ENCODE data around the gene HNRNPAB. TPM values are rescaled to one million over a fixed set of nuclear protein-coding genes. Genes with fewer than 3 reads are reported as not detected.
A peak's percentile ranks its signal among the peaks of the same experiment; 100 is the strongest.

The HNRNPAB gene
- total and polyA plus RNA-seq, 10 donors: 55.9 to 144 (median 115) TPM

DNA sequence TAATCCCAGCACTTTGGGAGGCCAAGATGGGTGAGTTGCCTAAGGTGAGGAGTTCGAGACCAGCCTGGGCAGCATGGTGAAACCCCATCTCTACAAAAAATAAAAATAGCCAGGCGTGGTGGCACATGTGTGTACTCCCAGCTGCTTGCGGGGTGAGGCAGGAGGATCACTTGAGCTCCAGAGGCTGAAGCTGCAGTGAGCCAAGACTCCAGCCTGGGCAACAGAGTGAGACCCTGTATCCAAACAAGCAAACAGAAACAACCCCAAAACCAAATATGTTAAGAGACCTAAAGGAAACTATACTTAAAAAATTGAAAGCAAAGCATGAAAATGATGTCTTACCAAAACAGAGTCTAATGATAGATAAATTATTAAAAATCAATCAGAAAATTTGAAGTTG, 12.4 kb downstream of the HNRNPAB start:
- no peak for DNase-seq
- Histone ChIP-seq H3K4me3 (no peak overlapping the region), H3K9me3 (no peaks in the 10 kb centered on the region), H3K27ac (peak overlapping the region in 7 of 8 donors; percentile 24 to 82 (median 65)), H3K27me3 (replicated peaks in 1 of 7) (no peaks in the 10 kb centered on the region), H3K36me3 (peaks cover 0 to 100% (median 69%) of the 10 kb centered on the region in 6 donors), H3K4me1 (peaks cover 0 to 72% (median 34%) of the 10 kb centered on the region in 6 donors)
- intact Hi-C loops (cut with DNase I; ENCODE audit: low total_unique reads): no loop called here
- 75 to 96% (median 83%) methylated on average over 3 of the region's 3 CpGs for WGBS, 5 donors
- TF ChIP-seq, protein P1, sequence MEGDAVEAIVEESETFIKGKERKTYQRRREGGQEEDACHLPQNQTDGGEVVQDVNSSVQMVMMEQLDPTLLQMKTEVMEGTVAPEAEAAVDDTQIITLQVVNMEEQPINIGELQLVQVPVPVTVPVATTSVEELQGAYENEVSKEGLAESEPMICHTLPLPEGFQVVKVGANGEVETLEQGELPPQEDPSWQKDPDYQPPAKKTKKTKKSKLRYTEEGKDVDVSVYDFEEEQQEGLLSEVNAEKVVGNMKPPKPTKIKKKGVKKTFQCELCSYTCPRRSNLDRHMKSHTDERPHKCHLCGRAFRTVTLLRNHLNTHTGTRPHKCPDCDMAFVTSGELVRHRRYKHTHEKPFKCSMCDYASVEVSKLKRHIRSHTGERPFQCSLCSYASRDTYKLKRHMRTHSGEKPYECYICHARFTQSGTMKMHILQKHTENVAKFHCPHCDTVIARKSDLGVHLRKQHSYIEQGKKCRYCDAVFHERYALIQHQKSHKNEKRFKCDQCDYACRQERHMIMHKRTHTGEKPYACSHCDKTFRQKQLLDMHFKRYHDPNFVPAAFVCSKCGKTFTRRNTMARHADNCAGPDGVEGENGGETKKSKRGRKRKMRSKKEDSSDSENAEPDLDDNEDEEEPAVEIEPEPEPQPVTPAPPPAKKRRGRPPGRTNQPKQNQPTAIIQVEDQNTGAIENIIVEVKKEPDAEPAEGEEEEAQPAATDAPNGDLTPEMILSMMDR (IDR thresholded peaks at IDR 0.05 in 8 of 11, conservative IDR thresholded peaks at IDR 0.05 in 3 of 11): no peak
- no peak for TF ChIP-seq POLR2AphosphoS5 (IDR thresholded peaks at IDR 0.05)
- TF ChIP-seq POLR2A (IDR thresholded peaks at IDR 0.05): no peak

GRCh38 chr5:178218237-178218776, 14.0 kb downstream of the HNRNPAB start:
- no peak overlapping the region for H3K4me3 ChIP-seq
- H3K4me1 ChIP-seq: peaks cover 0 to 67% (median 28%) of the 10 kb centered on the region in 6 donors
- H3K9me3 ChIP-seq: no peaks in the 10 kb centered on the region
- TF ChIP-seq POLR2A (IDR thresholded peaks at IDR 0.05): no peak
- TF ChIP-seq, protein P1 (IDR thresholded peaks at IDR 0.05 in 8 of 11, conservative IDR thresholded peaks at IDR 0.05 in 3 of 11): no peak
- TF ChIP-seq POLR2AphosphoS5 (IDR thresholded peaks at IDR 0.05): no peak
- no peak overlapping the region for H3K27ac ChIP-seq
- 78 to 95% (median 83%) methylated on average over 5 of the region's 5 CpGs for WGBS, 5 donors
- H3K27me3 ChIP-seq (replicated peaks in 1 of 7): no peaks in the 10 kb centered on the region
- peaks cover 0 to 100% (median 69%) of the 10 kb centered on the region in 6 donors for H3K36me3 ChIP-seq
- no peak for DNase-seq
- intact Hi-C loops (cut with DNase I; ENCODE audit: low total_unique reads): no loop called here

DNA sequence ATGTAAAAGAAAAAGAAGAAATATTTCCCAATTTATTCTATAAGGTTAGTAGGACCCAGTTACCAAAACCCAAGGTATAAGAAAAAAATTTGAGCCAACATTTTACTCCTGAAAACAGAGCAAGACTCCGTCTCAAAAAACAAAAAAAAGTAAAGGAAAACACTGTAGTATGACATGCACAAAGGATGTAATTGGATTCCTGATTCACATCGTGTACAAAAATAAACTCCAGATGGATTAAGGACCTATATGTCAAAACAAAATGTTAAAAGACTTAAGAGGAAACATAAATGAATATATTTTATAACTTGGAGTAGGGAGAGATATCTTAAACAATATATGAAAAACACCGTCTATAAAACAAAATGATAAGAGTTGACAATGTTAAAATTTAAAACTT, 14.5 kb downstream of the HNRNPAB start:
- H3K9me3 ChIP-seq: no peaks in the 10 kb centered on the region
- peaks cover 0 to 64% (median 27%) of the 10 kb centered on the region in 6 donors for H3K4me1 ChIP-seq
- TF ChIP-seq, protein P1 (IDR thresholded peaks at IDR 0.05 in 8 of 11, conservative IDR thresholded peaks at IDR 0.05 in 3 of 11): no peak
- TF ChIP-seq POLR2AphosphoS5 (IDR thresholded peaks at IDR 0.05): no peak
- no peak for TF ChIP-seq POLR2A (IDR thresholded peaks at IDR 0.05)
- H3K36me3 ChIP-seq: peaks cover 0 to 100% (median 67%) of the 10 kb centered on the region in 6 donors
- intact Hi-C loops (cut with DNase I; ENCODE audit: low total_unique reads): no loop called here
- WGBS, 5 donors: 85 to 93% (median 89%) methylated on average over 3 of the region's 3 CpGs
- H3K27me3 ChIP-seq (replicated peaks in 1 of 7): no peaks in the 10 kb centered on the region
- no peak for DNase-seq
- no peak overlapping the region for H3K4me3 ChIP-seq
- H3K27ac ChIP-seq: no peak overlapping the region

- Histone ChIP-seq H3K27me3 (replicated peaks in 1 of 7) (no peaks in the 10 kb centered on the region), H3K4me1 (peaks cover 0 to 43% (median 10%) of the 10 kb centered on the region in 6 donors), H3K4me3 (no peak overlapping the region), H3K27ac (peak overlapping the region in 4 of 8 donors; percentile 4 to 63 (median 28)), H3K36me3 (peaks cover 0 to 100% (median 61%) of the 10 kb centered on the region in 6 donors), H3K9me3 (no peaks in the 10 kb centered on the region)
- 43 to 67% (median 59%) methylated on average over 3 of the region's 3 CpGs for WGBS, 5 donors
- TF ChIP-seq, protein P1 (IDR thresholded peaks at IDR 0.05 in 8 of 11, conservative IDR thresholded peaks at IDR 0.05 in 3 of 11): no peak
- no peak for TF ChIP-seq POLR2A (IDR thresholded peaks at IDR 0.05)
- TF ChIP-seq POLR2AphosphoS5 (IDR thresholded peaks at IDR 0.05): peak in 2 of 3 donors; percentile 6 to 53
- no peak for DNase-seq
- intact Hi-C loops (cut with DNase I; ENCODE audit: low total_unique reads): no loop called here
Measured at GRCh38 chr5:178221282-178221681, 16.9 kb downstream of the HNRNPAB start.
